NK-92 treated with Interleukin-12 subunit alpha and Interleukin-12 subunit beta, amount 100 ng/mL, for 24 hours (cell line): ENCODE data around the gene WNT3A.
"Not testable (repeated sequence)": the region's sequence is repeated elsewhere in the genome, so short reads cannot be mapped to it uniquely, and the experiment has no call there.

Experiments
- DNase-seq: peaks from one replicate; lab custom pipeline; 2025; lab: John Stamatoyannopoulos, UW

The WNT3A gene

DNA sequence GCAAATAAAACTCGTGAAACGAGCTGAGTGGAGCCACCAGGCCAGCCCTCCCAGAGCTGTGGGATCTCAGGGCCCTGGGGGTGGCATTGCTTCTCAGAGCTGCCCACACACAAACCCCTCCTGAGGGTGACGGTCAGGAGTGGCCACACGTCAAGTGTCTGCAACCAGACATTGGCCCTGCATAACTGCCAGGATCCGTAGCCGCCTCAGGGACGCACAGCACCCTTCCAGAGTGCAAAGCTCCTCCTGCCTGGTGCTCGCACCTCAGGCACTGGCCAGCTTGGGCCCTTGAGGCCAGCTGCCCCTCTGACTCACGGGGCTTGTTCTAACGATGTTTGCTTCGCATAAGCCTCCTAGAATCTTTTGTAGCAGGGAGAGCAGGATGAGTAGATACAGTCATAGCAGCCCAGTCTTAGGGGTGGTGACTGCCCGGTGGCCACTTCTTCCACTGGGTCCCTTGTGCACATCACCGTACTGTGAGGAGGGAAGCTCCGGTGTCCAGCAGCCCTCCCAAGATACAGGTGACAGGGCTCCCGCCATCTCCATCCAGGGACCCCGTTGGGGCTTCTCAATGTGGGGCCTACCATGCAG, 5.0 kb downstream of the WNT3A start:
- no peak for DNase-seq

DNA sequence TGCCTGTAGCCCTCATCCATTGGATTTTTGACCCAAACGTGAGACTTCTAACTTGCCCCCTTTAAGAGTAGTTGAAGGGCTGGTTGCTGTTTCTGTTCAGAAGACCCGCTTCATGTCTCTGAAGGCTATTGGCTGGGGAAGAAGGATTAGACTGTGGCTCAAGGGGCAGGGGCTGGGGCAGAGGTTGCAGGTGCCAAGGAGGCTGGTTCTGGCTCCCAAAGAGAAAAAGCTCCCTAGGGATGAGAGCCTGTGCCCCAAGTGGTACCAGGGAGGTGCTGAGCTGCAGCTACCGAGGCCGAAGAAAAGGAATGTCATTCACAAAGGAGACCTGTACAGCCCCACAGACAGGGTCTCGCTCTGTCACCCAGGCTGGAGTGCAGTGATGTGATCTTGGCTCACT, 5.8 kb downstream of the WNT3A start:
- DNase-seq = no peak

GRCh38 chr1:228013131-228013934, 6.5 kb downstream of the WNT3A start:
- no peak for DNase-seq

DNA sequence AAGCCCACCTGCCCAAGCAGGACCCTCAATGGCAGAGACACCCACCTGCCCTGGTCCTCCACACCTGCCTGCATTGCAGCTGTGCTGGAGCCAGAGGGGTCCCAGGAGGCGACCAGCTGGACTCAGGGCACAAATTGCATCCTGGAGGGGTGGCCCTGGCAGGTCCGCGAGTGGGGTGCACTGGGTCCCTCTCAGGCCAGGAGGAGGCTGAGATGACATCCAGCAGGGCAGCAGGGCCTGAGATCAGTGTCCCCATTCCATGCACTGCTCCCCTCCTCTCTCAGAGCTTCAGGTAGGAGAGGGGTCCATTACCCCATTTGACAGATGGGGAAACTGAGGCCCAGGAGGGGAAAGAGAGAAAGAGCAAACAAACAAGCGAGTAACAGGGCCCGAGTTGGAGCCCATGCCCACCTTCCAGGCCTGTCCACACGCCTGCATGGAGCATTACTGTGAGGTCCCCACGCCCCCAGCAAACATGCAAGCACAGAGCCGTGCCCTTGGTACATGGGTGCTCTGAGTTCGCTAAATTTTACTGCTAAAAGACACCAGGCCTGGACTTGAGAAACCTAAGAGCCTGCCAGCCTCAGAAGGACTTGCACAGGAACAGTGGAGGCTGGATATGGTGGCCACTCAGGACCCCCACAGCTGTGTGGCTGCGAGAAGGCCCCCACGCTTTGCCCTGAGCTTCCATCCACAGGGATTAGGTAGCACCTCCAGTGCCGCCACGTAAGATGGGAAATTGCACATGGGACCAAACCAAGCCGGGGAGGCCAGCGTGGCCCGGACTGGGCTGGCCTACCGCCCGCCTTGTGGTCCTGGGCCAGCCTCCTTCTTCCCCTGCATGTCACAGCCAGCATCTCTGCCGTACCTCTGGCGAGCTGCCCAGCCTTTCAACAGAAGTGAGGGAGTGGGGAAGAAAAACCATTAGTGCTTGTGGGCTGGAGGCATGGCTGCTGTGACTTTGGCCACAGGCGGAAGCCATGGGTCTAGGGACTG, 7.4 kb downstream of the WNT3A start:
- no peak for DNase-seq

- DNase-seq = no peak
These were observed 8.7 kb downstream of the WNT3A start for GRCh38 chr1:228015276-228016180.

GRCh38 chr1:228016181-228016510, 9.3 kb downstream of the WNT3A start:
- no peak for DNase-seq

DNA sequence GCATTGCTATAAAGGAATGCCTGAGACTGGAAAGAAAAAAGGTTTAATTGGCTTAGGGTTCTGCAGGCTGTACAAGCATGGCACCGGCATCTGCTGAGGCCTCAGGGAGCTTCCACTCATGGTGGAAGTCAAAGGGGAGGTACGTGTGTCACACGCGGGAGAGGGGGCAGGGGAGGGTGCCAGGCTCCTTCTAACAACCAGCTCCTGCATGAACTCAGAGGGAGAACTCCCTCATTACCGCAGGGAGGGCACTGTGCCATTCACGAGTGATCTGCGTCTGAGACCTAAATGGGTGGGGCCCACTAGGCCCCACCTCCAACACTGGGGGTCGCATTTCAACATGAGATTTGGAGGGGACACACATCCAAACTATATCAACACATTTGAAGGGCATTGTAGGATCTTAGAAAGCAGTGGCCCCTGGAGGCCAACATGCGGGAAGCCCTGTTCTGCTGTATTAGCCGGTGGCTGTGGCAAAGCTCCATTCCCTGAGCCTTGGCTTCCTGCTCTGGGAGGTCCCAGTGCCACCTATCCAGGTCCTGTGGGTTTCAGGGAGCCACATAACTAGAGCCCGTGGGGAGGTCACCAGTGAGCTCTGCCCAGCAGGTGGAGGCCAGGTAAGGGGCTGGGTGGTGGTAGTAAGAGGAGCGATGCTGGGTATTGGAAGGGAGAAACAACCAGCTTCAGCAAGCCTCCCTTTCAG, 10.0 kb downstream of the WNT3A start:
- DNase-seq = no peak

DNA sequence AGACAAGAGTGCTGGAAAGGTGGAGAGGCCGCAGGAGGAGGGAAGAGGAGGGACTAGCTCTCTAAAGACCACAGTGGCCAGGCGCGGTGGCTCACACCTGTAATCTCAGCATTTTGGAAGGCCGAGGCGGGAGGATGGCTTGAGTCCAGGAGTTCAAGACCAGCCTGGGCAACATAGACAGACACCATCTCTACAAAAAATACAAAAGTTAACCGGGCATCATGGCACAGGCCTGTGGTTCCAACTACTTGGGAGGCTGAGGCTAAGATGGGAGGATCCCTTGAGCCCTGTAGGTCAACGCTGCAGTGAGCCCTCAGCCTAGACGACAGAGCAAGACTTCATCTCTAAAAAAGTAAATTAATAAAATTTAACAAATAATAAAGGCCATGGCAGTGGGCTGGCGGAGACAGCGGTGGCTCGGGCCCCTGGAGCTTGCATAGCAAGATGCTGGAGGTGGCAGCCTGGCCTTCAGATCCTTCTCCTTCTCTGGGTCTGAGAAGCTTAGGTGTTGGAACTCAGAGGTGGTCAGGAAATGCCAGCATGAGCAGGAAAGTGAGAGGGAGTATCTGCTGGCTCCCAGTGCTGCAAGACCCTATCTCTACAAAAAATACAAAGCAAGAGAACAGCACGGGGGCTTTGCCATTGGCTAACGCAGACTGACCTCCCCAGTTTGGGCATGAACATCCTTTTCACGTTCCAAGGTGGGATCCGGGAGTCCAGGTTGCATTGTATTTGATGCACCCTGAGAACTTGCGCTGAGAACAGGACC, 10.7 kb downstream of the WNT3A start:
- no peak for DNase-seq

- DNase-seq = no peak
These were observed 11.3 kb downstream of the WNT3A start for GRCh38 chr1:228018125-228018398.

DNA sequence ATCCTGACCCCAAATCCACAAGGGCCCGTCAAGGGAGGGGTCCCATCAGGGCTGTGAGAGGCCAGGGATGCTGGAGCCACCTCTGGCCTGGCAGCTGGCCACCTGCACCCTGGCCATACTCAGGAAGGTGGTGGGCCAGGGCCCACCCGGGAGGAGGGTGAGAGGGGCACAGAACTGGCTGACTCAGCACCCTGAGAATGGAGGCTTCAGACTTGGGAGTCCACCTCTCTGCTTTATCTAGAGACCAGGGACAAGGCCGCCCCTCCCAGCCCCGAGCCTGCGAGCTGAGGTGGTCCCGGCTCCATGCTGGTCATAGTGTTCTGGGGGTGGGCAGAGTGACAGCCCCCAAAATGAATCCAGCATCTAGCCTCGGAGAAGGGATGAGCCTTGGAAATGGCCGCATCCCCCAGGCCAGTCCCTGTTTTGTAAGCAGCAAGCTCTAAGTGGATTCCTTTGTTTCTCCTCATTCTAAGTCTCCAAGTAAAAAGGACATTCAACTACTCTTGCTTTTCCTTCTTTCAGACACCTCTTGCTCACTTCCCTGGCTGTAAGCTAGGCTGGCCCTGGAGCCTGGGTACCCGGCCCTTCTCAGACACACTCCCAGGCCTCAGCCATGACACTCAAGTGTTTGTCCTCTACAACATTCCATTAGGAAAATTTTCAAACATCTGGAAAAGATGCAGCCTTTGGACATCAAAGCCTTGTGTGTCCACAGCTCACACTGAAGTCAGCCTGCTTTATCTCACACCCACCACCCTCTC, 12.3 kb downstream of the WNT3A start:
- DNase-seq = no peak

GRCh38 chr1:228019722-228020083, 12.9 kb downstream of the WNT3A start:
- DNase-seq = not testable (repeated sequence)

GRCh38 chr1:228020686-228021354, 14.0 kb downstream of the WNT3A start:
- no peak for DNase-seq

DNA sequence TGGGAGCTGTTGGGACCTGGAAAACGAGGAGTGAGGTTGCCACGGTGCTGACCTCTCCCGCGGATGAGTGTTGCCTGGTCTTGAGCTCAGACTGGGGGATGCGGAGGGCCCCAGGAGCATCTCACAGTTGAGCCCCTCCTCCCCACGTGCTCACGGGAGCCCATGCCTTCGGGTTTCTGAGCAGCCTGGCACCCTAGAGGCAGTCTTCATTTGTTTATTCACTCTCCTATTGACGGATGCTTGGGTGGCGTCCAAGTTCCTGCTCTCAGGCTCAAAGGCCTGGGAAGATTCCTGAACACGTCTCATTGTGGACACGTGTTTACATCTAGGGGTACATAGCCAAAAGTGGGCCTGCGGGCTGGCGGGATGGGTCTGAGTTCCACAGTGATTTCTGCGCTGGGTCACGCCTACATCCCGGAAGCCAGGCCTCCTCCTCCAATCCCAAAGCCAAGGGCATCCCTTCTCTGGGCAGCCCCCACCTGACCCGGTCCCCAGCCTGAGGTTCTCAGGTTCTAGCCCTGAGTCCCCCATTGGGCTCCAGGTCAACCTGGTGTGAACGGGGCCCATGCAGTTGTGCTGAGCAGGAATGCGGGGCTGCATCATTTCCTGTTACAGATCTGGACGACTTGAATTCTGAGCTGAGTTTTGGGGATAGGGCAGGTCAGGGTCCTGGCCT, 14.7 kb downstream of the WNT3A start:
- no peak for DNase-seq

DNA sequence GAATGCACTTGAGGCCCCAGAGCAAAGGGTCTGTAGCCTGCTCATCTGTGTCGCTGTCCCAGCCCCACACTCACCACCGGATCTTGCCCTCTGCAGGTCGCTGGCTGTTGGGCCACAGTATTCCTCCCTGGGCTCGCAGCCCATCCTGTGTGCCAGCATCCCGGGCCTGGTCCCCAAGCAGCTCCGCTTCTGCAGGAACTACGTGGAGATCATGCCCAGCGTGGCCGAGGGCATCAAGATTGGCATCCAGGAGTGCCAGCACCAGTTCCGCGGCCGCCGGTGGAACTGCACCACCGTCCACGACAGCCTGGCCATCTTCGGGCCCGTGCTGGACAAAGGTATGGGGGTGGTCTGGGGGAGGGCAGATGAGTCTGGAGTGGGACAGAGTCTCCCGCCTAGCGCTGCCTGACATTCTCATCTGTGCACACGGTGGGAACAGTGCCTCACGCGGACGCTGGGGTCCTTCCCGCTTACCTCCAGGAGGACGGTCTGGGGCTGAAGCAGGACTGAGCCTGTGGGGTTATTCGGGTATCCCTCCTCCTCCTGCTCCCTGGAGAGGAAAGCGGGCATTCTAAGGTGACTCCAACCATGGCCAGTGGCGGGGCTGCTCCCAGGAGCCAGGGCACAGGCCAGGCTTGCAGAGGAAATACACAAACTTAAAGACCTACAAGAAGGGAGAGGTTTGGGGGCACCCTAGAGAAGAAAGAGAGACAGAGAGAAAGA, 15.9 kb downstream of the WNT3A start:
- no peak for DNase-seq

GRCh38 chr1:228023294-228023639, 16.5 kb downstream of the WNT3A start:
- no peak for DNase-seq

DNA sequence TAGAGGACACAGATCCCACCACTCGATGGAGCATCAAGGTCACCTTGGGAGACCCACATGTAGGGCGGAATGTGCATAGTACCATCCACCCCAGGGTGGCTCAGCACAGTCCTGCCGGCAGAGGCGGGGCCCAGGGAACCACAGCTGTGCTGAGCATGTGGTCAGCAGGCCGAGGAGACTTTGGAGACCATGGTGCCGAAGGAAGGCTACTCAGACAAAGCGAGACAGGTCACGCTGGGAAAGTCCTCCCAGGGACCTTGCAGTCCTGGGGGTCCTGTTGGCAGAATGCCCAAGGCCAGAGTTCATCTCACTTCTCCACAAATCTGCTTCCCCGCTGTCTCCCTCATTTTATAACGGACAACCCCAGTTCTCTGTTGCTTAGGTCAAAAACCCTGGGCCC, 22.5 kb downstream of the WNT3A start:
- no peak for DNase-seq

GRCh38 chr1:228030451-228031201, 23.8 kb downstream of the WNT3A start:
- no peak for DNase-seq
